Measurements from ENCODE around the gene TMEM255B.
A peak's percentile ranks its signal among the peaks of the same experiment; 100 is the strongest.

Gene TMEM255B

DNA sequence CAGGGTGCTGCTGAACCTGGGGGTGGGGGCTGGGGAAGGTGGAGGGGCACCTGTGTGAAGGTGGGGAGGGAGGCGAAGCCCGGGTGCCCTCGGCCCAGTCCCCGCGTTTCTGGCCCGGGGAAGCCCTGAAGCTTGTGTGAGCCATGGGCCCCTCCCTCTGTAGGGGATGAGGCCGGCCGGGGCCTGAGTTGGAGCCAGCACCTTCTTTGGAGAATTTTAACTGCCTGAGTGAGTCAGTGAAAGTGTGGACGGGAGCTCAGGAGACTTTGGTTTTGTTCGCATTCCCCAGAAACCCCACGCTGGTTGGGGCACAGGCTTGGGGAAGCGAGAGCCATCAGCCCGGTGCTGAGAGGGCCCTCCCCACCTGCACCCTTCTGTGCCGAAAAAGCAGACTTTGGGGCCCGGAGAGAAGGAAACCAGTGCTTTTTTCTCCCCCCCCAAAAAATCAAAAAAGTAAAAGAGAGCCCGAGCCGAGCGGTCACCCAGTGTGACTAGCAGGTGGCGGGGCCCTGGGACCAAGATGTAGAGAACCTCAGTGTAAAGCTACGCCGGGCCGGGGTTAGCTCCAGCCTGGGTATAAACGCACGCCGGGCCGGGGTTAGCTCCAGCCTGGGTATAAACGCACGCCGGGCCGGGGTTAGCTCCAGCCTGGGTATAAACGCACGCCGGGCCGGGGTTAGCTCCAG is 45.1 kb downstream of the TMEM255B start:
- DNase-seq (ENCODE audit: low spot score), result no peak

DNA sequence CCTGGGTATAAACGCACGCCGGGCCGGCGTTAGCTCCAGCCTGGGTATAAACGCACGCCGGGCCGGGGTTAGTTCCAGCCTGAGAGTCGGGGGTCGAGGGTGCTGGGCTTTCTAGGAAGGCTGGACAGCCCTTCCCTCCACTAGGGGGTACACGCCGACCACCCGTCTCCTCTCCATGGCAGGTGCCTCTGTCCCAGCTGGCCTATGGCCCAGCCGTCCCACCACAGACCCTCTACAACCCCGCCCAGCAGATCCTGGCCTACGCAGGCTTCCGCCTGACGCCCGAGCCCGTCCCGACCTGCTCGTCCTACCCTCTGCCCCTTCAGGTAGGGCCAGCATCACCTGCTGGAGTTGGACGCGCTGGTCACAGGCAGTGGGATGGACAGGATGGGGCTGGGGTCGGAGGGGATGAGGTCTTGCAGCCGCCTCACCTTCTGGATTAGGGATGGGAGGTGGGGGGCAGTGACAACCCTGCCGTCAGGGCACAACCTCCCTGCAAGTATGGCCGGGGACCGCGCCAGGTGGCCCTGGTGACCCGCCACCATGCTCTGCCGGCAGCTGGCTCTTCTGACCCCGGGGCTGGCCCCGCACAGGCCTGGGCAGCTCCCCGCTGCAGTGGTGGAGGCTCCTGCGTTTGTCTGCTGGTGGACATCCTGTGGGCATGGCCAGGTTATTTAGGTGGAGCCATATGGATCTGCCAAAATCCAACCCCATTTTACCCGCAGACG is 45.8 kb downstream of the TMEM255B start:
- DNase-seq (ENCODE audit: low spot score), result no peak

DNA sequence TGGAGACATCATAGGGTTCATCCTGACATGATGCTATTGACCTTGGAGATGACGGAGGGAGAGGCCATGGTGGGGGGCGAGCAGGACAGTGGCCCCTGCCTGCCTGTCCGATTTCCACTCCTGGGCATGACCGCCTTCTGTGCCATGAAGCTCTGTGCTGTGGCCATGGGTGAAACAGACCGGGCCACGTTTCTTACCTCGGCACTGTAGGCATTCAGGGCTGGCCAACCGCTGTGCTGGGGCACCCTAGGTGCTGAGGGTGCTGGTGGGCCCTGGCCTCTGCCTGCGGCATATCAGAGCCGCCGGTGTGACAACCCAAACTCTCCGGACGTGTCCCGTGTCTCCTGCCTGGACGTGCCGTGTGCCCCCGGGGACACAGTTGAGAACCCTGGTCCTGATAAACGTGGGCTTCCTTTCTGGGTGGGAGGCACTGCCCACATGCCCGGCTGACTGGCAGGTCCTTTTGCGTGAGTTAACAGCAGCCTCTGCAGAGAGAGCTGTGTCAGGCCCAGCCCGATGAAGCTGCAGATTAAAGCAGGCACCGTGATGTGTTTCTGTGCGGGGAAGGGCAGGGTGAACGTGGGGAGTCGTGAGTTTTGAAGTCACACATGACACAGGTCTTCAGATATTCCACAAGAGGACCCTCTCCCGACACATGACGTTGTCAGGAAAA is 46.5 kb downstream of the TMEM255B start:
- DNase-seq (ENCODE audit: low spot score), result no peak

DNA sequence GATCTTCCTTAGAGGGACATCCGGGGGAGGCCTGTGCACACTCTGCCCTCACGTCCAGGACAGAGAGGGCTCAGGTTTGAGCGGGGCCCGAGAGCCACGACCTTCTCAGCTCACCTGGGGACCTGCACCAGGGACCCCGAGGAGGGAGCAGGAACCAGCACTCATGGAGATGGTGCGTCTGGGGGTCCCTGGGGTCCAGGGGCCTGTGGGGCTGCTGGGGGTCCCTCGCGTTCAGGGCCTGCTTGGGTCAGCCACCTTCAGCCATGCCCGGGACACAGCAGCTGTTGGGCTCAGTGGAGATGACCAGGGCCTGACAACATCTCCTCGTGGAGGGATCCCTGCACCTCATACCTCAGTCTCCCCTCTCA is 47.1 kb downstream of the TMEM255B start:
- DNase-seq (ENCODE audit: low spot score), result no peak

DNA sequence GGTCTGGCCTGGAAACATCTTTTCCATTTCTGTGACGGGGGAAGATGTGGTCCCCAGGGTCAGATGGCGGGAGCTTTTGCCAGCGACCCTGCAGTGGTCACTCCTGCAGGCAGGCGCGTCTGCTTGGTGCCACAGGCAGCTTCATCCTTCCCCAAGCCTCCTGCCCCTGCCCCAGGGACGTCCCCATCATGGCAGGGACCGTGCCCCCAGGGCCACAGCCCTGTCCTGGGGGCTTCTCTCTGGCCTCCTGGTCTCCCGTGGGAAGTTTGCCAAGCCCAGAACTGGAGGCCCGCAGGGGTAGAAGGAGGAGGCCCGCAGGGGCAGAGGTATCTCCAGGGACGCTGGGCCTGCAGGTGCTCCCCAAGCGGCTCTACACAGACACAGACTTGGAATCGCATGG is 47.5 kb downstream of the TMEM255B start:
- no peak for DNase-seq (ENCODE audit: low spot score)

DNA sequence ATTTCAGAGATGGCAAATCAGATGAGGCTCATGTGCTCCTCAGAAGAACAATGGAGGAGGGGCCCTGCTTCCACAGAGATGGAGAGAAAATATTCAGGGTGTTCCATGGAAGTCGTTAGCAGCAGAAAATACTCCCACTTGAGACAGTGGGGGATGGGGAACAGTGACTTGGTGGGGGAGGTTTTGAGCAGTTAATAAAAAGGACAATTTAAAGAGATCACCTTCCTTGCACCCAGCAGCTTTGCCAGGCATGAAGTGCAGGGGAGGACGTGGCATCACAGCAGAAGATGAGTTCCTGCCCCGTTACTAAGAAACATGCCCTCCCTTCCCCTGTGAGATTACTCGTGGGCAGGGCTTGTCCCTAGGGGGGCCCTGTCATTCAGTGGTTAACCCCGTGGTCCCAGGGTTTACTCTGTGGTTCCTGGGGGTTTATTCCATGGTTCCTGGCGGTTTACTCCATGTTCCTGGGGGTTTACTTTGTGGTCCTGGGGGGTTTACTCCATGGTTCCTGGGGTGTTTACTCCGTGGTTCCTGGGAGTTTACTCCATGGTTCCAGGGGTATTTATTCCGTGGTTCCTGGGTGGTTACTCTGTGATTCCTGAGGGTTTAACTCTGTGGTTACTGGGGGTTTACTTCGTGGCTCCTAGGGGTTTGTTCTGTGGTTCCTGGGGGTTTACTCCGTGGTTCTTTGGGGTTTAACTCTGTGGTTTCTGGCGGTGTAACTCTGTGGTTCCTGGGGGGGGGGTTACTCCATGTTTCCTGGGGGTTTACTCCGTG is 49.2 kb downstream of the TMEM255B start:
- no peak for DNase-seq (ENCODE audit: low spot score)

DNA sequence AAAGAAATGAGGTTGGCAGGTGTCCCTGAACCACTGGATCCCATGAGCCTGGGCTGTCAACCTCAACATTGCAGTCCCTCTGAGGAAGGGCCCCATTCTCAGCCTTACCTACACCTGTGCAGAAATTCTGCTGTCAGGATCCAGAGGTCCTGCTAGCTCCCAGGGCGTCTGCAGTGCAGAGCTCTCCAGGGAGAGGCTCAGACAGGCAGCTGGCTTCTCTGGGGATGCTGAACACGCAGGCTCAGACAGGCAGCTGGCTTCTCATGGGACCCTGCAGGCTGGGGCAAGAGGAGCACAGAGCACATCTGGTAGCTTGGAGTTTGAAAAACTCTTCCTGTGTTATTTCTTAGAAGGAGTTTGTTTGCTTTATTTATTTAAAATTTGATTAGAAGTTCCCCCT is 50.9 kb downstream of the TMEM255B start:
- DNase-seq (ENCODE audit: low spot score), result no peak

DNA sequence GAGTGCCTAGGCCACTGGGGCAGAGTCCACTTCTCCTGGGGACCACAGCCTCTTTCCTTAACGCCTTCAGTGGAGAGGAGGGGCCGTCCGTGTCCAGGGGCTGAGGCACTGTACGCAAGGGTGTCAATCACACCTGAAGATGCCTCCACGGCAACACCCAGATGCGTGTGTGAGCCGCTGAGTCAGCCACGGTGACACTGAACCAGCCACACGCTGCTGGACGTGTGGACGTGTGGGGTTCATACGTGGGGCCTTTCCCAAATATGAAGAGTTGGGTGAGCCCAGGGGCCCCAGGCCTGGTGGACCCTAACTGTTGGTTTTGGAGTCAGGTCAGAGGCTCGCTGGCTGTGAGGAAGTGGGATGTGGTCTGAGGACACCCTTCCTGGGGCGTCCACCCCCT is 51.6 kb downstream of the TMEM255B start:
- no peak for DNase-seq (ENCODE audit: low spot score)

DNA sequence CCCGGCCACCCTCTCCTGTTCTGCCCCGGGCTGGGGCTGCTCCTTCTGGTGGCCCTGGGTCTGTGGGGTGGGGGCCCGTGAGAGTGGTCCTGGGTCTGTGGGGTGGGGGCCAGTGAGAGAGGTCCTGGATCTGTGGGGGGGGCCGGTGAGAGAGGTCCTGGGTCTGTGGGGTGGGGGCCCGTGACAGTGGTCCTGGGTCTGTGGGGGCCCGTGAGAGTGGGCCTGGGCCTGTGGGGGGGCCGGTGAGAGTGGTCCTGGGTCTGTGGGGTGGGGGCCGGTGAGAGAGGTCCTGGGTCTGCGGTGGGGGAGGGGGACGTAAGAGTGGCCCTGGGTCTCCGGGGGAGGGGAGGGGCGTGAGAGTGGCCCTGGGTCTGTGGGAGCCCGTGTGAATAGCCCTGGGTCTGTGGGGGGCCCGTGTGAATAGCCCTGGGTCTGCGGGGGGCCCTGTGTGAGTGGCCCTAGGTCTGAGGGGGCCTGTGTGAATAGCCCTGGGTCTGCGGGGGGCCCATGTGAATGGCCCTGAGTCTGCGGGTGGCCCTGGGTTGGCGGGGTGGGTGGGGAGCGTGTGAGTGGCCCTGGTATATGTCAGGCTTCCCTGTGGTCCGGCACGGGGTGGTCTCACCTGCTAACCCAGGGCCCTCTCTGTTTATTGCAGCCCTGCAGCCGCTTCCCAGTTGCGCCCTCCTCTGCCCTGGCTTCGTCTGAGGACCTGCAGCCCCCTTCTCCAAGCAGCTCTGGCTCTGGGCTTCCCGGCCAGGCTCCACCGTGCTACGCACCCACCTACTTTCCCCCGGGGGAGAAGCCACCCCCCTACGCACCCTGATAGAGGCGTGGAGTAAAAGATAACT is 52.3 kb downstream of the TMEM255B start:
- DNase-seq (ENCODE audit: low spot score), result no peak

DNA sequence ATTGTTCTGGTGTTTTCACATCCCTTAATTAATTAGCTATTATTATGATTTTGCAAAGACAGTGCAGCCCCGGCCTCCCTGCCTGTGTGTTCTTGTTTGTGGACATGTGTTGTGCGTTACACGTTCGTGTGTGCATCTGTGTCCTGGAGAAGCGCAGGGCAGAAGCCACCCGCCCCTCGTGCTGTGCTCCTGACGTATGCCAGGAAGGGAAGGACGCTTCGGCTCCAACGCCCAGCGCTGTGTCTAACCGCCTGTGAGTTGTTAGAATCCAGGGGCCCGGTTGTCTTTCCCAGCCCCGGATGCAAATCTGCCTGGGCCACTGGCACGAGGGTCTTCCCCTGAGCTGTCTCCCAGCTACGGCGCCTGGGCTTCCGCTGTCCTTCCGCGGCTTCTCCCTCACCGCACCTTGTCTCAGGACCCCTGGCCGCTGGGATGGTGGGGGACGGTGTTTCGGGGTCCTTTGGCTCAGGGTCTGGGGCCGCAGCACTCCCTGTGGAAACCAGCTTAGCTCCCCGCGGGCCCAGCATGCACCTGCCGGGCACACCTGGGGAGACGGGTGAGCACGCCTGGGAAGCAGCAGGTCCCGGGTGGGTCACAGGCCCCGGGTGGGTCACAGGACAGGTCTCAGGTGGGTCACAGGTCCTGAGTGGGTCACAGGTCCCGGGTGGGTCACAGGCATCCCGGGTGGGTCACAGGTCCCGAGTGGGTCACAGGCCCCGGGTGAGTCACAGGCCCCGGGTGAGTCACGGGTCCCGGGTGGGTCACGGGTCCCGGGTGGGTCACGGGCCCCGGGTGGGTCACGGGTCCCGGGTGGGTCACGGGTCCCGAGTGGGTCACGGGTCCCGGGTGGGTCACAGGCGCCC is 53.4 kb downstream of the TMEM255B start:
- DNase-seq (ENCODE audit: low spot score), result no peak

DNA sequence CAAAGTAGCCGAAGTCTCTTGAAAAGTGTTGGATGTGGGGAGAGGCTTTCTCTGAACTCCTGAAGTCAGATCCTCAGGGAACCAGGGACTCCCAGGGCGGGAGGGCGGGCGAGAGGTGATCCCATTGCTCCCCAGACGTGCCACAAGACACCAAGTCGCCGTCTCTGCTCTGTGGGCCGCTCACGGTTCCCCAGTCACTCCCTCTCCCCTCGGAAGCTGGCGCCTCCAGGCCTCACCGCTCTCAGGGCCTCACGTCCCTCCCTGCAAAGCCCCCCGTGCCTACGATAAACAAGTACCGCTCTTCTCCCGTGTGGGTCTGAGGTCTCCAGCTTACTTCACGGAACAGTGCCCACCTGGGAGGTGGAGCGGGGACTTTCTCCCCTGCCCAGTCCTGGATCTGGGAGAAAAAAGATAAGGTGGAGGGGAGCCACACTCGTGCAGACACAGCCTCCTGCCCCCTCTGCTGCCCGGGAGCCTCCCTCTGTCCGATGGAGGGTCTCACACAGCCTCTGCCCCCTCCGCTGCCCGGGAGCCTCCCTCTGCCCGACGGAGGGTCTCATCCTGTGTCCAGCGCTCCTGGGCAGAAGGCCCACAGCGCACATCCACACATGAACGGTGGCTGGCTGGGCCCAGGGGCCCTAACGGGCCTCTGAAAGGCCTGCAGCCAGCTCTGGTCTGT is 54.2 kb downstream of the TMEM255B start:
- DNase-seq (ENCODE audit: low spot score), result no peak

DNA sequence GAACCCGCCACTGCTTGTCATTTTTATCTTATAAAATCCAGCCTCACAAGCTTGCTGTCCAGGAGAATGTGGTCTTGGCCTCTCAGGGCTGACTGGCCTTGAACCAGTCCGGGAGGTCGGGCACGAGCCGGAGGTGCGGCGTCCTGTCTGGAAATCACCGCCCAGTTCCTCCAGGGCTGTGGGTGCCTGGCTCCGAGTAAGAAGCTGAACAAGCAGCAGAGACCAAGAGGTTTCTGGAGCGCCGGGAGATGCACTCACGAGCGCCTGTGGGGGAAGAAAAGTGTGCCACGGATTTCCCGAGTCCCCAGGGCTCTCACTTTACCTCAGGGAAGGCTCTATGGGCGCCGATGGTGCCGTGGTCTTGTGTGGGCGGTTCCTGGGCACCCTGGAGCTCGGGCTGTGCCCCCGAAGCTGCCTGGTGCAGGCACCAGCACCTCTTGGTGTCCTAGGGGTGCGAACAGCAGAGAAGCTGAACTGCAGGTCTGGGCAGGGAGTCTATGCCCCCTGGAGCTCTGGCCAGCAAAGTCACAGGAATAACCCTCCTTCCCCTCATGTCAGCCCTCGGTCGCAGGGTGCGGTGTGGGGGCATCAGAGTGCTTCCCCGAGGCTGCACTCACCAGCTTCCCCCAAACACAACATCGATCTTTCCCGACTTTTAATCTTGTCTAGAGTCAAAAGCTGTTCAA is 54.9 kb downstream of the TMEM255B start:
- no peak for DNase-seq (ENCODE audit: low spot score)

DNA sequence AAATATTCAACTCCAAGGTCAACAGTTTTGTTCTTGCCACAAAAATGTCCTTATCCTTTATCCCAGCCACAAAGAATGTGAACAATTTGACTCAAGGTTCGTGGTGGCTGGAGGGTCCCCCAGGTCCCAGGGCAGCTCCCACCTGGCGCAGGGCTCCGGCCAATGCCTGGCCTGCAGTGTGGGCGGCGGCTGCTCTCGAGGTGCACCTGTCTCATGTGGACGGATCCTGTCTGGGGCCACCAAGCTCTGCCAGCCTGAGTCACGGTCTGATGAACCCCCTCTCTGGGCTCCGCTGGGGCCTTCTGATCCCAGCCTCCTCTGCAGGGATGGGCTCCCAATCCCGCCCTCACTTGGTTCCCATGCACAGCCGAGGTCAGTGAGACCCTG is 55.4 kb downstream of the TMEM255B start:
- no peak for DNase-seq (ENCODE audit: low spot score)

DNA sequence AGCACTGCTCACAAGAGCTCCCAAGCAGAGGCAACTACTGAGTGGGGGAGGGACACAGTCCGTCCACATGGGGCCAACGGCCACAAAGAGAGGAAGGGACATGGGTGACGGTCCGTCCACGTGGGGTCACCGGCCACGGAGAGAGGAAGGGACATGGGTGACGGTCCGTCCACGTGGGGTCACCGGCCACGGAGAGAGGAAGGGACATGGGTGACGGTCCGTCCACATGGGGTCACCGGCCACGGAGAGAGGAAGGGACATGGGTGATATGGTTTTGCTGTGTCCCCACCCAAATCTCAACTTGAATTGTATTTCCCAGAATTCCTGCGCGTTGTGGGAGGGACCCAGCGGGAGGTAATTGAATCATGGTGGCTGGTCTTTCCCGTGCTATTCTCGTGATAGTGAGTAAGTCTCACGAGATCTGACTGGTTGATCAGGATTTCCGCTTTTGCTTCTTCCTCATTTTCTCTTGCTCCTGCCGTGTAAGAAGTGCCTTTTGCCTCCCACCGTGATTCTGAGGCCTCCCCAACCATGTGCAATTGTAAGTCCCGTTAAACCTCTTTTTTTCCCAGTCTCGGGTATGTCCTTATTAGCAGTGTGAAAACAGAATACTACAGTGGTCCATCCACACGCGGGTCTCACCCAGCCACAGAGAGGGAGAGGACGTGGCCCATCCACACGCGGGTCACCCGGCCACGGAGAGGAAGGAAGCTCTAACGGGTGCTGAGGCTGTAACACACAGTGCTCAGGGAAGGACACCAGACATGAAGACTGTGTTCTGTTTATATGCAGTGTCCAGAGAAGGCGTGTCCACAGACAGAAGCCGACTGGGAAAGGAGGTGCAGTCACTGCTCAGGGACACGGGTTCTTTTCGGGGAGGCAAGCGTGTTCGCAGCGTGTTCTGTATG is 56.4 kb downstream of the TMEM255B start:
- no peak for DNase-seq (ENCODE audit: low spot score)

DNA sequence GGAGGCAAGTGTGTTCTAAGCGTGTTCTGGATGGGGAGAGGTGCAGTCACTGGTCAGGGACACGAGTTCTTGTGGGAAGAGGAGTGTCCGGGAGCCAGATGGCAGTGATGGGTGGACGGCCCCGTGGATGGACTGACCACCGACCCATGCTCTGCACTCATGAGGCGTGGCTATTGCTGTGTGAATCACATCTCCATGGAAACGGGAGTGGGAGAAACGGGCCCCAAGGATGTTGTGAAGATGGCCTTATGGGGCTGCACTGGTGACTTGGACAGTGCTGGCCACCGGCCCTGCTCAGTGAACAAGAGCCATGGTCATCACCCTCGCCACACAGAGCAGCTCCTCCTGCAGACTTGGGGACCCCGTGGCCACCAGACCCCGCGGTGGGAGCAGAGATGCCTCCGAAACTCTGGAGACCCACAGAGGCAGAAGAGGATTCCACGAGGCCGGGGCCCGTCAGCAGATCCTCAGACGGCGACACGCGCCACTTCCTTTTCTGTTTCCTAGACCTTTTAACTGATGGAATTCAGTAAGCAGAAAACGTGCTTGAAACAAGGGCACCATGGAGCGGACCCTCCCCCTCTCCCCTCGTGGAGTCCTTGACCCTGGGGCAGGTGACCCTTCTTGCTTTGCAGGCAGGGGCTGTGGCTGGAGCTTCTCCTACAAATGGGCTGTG is 57.4 kb downstream of the TMEM255B start:
- DNase-seq (ENCODE audit: low spot score), result no peak

DNA sequence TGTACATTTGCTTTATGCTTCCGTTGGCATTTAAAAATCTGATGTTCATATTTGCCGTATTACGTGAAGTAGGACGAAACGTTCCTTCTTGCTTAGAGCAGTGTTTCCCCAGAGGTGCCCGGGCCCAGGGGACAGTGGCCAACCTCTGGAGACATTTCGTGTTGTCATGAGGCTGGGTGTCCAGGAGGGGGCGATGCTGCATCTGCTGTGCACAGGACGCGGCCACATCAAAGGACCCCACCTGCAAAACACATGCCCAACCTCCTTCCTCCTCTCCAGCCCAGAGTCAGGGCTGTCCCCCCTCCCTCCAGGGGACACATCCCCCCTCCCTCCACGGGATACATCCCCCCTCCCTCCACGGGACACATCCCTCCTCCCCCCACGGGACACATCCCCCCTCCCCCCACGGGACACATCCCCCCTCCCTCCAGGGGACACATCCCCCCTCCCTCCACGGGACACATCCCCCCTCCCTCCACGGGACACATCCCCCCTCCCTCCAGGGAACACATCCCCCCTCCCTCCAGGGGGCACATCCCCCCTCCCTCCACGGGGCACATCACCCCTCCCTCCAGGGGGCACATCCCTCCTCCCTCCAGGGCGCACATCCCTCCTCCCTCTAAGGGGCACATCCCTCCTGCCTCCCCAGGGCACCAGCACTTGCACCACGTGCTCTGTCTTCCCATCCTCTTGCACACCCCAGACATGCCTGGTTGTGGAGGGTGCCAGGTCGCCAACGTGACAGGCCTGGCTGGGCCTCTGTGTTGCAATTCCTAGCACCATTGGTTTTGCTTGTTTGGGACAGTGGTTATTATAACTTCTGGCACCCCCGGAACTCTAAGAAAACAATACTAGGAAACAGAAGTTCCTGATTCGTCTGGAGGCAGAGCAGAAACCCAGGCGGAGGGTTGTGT is 58.2 kb downstream of the TMEM255B start:
- DNase-seq (ENCODE audit: low spot score), result peak; percentile 80

Data from germinal center (tissue), 1 donor.